ENCODE data around the gene MET.

DNA sequence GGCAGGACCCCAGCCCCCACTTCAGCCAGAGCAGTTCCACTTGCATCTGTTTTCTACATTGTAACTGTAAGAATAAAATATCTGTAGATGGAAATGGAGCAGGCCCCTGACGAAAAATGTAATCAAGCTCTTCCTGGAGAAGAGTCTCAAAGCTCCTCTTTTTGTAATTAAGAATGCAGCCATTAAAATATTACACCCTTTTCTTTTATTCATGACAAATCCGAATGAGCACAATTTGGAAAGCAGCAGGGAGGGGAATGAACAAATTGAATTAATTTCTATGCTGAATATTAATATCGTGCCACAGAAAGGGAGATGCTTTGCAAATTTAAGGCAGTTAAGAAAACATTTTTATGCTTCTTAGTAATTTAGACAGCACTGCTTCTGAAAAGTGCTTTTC lies 165.6 kb downstream of the MET start:
- TF ChIP-seq CTCF (tag by site-specific recombination; IDR thresholded peaks at IDR 0.05) = no peak
- TF ChIP-seq ZNF423 (tag by site-specific recombination; IDR thresholded peaks at IDR 0.05) = no peak
- no peak for TF ChIP-seq ZNF214 (tag by site-specific recombination; IDR thresholded peaks at IDR 0.05; ENCODE audit: borderline replicate concordance)
- TF ChIP-seq ZSCAN30 (tag by site-specific recombination; IDR thresholded peaks at IDR 0.05) = no peak

Data from HEK293 (cell line).